ENCODE results near the gene S100A2.

- TF ChIP-seq CTCF (IDR thresholded peaks at IDR 0.05) (no peak), EZH2 (IDR thresholded peaks at IDR 0.05; ENCODE audit: borderline replicate concordance, insufficient read depth, low read depth, low read length, poor library complexity, severe bottlenecking) (no peak)
Observed at GRCh38 chr1:153532181-153532580, 33.5 kb downstream of the S100A2 start.
